RPMI8226 (cell line): Measurements from ENCODE around the gene CTNNA2.

Experiments
- DNase-seq: peaks from one replicate; pipeline ENCODE4 v3.0.0-alpha.2; 2015

CTNNA2 gene

GRCh38 chr2:79619442-79619841 lies 106.6 kb downstream of the CTNNA2 start:
- DNase-seq = no peak

DNA sequence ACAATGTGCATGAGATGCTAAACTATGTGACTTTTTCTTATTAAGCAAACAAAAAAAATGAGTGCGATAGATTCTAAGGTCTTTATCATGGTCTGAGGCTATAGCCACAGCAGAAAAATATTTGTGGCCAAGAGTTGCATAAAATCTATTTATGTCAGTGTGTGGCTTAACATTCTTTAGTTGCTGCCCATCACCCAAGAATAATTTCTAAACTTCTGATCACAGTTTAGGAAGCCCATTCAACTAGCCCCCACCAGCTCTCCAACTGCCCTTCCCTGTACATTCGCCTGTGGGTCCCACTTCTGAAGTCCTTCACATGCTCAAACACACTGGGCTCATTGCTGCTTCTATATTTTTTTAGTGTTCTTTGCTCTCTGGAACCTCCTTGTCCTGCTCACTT lies 107.1 kb downstream of the CTNNA2 start:
- DNase-seq = no peak

DNA sequence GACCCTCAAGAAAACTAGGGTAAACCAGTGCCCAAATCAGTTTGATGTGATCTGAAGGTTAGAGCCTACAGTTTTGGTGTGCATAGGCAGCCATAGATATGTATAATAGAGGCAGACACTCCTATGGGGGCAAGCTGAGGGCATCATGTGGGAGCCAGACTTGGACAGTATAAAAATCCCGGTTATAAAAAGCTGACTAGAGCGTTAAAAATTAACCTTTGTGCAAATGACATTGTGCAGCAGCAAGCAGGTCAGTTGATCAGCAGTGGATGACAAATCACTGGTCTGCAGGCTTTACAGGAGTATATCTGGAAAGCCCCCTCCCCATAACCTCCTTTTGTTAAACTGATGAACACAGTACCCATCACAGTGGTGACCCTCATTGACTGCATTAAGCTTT lies 107.8 kb downstream of the CTNNA2 start:
- no peak for DNase-seq

- no peak for DNase-seq
Measured at GRCh38 chr2:79621252-79621651, 108.4 kb downstream of the CTNNA2 start.

GRCh38 chr2:79621755-79622154 lies 108.9 kb downstream of the CTNNA2 start:
- no peak for DNase-seq

GRCh38 chr2:79622508-79622907 lies 109.7 kb downstream of the CTNNA2 start:
- no peak for DNase-seq

DNA sequence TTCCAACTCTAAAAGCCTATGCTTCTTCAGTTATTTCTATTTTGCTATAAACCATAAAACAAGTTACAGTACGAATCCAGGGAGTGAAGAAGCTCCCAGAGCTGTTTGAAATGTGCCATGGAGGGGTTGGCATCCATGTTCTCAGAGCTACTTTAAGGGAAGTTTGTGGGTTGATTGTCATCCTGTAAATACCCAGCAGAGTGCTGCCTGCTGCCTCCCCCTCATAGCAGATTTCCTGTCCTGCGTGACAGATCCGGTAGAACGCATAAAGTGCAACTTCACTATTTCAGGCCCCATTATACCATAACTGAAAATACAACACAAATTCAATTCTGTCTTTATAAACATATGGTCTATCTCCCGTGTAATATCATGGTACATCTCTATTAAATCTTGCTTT lies 114.4 kb downstream of the CTNNA2 start:
- DNase-seq = no peak

DNA sequence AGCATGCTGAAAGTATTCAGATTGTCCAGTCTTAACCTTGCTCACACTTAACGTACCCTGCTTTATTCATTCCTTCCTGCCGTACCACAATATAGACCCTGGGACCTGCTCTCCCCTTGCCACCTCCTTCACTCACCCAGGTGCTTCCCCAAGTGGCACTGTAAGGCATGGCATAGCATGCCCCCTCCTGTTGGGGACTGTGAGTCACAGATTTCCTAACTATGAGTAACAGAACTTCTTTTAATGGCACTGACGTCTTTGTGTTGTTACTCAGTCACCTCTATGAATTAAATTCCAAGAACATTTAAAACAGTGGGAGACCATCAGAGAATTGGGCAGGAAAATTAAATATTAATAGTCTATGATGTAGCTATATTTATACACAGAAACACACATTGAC lies 117.2 kb downstream of the CTNNA2 start:
- DNase-seq = peak; percentile 12

DNA sequence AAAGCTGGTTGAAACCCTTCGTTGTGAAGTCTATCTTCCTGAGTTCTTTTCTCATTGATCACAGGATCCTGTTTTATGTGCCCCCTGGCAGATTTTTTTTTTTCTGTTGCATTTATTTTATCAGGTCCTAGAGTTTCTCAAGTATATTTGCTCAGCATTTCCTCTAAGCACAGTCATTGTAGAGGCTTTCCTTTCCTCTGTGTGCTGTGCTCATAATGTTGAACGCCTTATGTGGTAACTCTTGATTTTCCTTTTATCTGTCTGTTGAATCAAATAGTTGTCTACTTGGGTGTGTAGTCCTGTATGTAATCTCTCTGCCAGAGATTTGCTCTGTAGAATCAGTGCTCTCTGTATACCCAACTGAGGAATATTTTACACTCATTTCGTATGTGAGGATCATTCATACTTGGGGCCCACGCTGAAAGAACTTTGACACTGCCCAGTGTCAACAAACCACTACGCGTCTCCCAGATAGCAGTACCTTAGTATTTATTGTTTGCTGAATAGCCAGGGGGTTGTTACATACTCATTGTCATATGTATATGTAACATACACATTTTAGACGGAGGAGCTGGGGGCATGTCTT lies 118.2 kb downstream of the CTNNA2 start:
- DNase-seq = no peak

GRCh38 chr2:79638410-79638809 lies 125.6 kb downstream of the CTNNA2 start:
- no peak for DNase-seq

- DNase-seq = no peak
Measured at GRCh38 chr2:79638954-79639353, 126.1 kb downstream of the CTNNA2 start.

DNA sequence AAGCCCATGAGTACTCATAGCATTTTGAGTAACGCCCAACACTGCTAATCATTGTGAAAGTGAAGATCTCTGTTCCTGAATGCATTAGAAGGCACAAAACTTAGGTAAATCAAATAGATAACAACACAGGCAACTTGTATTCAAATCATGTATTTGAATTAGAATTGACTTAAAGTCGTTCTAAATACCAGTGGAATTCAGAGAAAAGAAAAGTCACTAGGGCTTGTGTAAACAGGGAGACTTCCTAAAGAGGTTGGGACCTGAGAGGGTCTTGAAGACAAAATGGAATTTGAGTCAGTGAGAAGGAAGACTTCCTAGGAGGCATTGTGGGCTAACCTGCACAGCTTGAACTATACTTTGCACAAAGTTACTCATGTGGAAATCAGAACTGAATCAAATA lies 127.2 kb downstream of the CTNNA2 start:
- no peak for DNase-seq

DNA sequence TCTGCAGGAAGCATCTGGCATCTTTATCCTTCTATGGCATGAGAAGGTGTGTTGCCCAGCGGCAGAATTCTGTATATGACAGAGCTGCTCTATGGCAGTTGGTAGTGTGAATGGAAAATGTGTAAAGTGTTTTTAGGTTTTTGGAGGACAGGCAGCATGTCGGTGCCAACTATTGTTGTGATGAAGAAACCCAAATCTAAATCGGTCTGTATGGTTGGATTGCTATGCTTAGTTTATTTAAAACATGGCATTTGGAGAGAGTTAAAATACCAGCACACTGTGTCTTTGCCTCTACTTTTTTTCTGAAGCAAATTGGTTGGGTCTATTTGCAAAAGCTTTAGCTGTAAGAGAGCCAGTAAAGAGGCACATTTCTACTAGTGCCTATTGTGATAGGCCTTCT lies 136.7 kb downstream of the CTNNA2 start:
- DNase-seq = no peak

GRCh38 chr2:79660557-79660956 lies 147.7 kb downstream of the CTNNA2 start:
- DNase-seq = no peak

GRCh38 chr2:79665091-79665490 lies 152.2 kb downstream of the CTNNA2 start:
- DNase-seq = no peak

DNA sequence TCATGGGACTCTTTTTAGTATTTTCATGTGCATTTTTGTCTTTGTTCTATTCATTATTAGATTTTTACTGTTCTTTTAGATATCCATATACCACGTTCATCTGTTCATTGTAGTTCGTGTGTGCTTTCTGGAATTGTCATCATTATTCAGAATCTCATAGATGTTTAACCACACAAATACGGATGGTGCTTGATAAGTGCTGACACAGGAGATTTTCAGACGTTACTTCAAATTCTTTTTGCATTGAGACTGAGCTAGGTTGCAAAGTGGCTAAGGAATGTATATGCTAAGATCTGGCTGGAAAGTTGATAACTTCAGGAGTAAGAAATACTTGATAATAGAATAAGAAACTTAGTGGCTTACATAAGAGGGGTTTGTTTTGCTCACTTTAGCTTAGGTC lies 153.6 kb downstream of the CTNNA2 start:
- no peak for DNase-seq

GRCh38 chr2:79669714-79670113 lies 156.9 kb downstream of the CTNNA2 start:
- no peak for DNase-seq

DNA sequence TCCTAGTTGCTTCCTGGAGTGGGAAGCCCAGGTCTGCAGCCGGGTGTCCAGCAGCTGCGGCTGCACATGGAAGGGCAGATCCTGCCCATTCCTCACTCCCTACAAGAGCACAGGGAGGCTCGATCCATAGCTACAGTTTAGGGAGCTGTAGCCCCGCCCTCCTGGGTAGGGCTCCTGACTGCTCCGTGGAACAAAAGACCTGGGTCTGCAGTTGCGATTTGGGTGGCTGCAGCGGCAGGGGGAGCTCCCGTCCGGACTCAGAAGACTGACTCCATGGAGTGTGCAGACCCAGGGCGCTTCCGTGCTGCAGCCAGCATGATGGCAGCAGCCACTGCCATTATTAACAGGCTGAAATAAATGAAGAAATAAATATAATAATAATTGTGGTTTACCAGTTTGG lies 157.3 kb downstream of the CTNNA2 start:
- peak; percentile 43 for DNase-seq

- DNase-seq = no peak
Measured at GRCh38 chr2:79686884-79687283, 174.0 kb downstream of the CTNNA2 start.

DNA sequence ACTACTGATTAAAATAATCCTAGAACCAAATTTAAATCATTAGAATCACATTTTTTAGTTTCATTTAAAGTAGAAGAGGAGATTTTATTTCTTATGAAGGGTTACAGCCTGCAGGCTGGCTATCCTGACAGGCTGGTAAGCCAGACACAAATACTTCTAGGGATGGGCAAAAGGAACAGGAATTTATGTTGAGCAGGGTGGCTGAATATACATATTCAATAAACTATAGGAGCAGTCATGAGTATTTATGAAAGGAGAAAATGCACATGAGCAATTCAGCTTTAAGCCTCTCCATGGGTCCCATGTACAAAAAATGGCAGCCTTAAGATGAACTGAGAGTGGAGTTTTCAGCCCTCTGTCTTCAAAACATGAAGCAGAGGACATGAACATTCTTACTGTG lies 182.4 kb downstream of the CTNNA2 start:
- no peak for DNase-seq

GRCh38 chr2:79697200-79697599 lies 184.3 kb downstream of the CTNNA2 start:
- no peak for DNase-seq

DNA sequence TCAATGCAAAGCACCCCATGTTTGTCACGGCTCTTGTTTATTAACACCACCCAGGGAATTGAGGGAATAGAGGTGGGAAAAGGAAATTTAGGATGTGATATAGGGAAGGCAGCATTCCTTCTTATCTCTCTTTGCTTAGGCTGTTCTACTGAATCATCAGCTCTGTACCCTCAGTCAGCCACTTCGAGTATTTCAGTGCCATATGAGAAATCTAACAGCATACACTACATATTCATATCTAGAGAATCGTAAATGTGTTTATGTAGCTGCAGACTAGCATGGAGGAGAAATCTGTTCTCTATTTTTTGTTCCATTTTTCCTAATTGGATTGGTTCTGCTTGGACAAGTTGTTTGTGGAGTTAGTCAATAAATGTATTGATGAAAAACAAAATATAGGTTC lies 187.8 kb downstream of the CTNNA2 start:
- DNase-seq = no peak

DNA sequence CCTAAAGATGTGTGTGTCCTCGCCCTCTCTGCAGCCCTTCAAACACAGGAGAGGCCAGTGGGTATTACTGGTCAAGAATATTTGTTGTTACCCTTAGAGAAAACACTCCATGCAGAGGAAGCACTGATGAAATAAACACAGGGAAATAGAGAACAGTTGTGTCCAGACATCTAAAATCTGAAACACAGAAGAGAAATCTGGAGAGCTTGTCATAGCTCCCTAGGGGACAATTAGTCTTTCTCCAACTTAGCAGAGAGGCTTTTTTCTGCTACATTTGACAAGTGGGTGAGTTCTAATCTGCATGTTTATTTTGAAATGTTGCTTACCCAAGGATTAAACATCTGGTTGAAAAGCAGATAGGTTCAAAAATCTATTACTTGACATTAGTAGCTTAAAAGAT lies 190.1 kb downstream of the CTNNA2 start:
- DNase-seq = no peak

DNA sequence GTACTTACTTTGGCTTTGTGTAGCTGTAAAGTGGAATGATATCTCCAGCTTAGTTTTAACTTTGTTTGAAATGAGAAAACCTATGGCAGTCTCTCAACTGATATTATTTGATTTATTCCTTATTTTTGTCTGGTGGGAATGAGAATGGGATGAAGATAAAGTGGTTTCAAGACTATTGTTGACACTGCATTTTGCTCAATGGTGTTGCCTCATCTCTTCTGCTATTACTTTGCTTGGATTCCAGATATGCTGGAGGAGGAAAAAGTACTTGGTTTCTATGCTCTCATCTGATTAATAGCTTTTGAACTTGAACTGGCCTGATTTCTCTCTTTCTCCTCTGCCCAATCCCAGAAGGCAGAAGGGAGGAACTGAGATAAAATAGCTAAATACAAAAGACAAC lies 198.2 kb downstream of the CTNNA2 start:
- DNase-seq = no peak

- DNase-seq = no peak
Measured at GRCh38 chr2:79713131-79713785, 200.4 kb downstream of the CTNNA2 start.
